GM12874 (cell line): ENCODE results near the gene ACSF2.

Experiments used
- TF ChIP-seq, protein P1 (sequence below): IDR thresholded peaks from 2 replicates; pipeline ENCODE4 v1.5.1; 2011; ENCODE audit warnings: low read depth, mild to moderate bottlenecking, control low read depth, low read length, moderate library complexity; ENCODE audit not compliant: insufficient read depth

The ACSF2 gene

GRCh38 chr17:50426814-50427787 is 1.1 kb downstream of the ACSF2 start:
- TF ChIP-seq, protein P1, sequence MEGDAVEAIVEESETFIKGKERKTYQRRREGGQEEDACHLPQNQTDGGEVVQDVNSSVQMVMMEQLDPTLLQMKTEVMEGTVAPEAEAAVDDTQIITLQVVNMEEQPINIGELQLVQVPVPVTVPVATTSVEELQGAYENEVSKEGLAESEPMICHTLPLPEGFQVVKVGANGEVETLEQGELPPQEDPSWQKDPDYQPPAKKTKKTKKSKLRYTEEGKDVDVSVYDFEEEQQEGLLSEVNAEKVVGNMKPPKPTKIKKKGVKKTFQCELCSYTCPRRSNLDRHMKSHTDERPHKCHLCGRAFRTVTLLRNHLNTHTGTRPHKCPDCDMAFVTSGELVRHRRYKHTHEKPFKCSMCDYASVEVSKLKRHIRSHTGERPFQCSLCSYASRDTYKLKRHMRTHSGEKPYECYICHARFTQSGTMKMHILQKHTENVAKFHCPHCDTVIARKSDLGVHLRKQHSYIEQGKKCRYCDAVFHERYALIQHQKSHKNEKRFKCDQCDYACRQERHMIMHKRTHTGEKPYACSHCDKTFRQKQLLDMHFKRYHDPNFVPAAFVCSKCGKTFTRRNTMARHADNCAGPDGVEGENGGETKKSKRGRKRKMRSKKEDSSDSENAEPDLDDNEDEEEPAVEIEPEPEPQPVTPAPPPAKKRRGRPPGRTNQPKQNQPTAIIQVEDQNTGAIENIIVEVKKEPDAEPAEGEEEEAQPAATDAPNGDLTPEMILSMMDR = peak; percentile 52; the same call in 1 of the 2 replicates

GRCh38 chr17:50428831-50429424 is 2.9 kb downstream of the ACSF2 start:
- TF ChIP-seq, protein P1 = no peak

GRCh38 chr17:50429793-50430192 is 3.8 kb downstream of the ACSF2 start:
- TF ChIP-seq, protein P1 = no peak

DNA sequence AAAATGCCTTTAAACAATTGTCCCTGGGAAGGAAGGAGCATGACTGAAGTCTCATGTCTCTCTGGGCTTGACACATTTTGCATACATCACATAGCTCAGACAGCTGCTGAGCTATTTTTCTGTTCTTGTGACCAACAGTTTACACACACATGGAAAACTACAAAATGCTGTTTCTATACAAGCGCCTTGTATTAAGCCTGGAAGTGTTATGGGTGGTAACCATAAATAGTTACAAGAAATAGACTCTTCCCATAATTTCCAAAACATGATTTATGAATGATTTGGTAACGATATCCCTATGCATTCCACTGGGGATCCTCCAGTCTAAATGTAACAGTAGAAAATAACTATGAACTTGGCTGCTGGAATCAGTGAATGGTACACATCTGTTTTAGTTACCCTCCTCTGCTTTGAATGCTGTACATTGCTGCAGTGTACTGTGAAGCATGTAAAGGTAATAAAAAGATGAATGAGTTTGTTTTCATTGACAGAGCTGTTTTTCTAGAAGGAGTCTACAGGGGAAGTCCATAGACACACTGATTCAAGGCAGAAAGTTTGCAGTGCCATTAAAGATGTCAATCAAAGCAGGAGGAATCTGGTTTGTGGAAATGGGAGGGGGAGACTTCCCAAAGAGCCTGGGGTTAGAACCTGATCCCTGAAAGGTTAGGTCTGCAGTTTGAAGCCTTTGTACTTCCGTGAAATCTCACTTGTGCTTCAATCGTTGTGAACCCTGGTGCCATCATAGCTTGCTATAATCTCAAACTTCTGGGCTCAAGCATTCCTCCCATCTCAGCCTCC is 5.0 kb downstream of the ACSF2 start:
- TF ChIP-seq, protein P1 = no peak

- TF ChIP-seq, protein P1 = no peak
Observed at GRCh38 chr17:50432125-50432762, 6.2 kb downstream of the ACSF2 start.

DNA sequence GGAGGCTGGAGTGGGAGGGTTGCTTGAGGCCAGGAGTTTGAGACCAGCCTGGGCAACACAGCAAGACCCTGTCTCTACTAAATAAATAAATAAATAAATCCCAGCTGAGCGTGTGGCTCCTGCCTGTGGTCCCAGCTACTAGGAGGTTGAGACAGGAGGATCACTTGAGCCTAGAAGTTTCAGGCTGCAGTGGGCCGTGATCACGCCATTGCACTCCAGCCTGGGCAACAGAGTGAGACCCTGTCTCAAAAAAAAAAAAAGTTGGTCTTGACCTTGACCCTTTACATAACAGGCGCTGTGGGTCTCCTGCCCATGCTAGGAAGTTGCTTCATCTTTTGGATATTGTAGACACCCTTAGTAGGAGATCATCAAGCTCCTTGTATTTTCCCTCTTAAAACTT is 11.4 kb downstream of the ACSF2 start:
- TF ChIP-seq, protein P1 = no peak
